IMR-90 (cell line): ENCODE measurements around the gene NDUFS3. TPM values are rescaled to one million over a fixed set of nuclear protein-coding genes. Genes with fewer than 3 reads are reported as not detected.

ENCODE experiments used
- ATAC-seq: fragments of 200-7000 bp; cut with Tn5 transposase; 2 replicates; pipeline ENCODE4 v1.9.1; 2020; ENCODE audit warnings: low read depth, mild to moderate bottlenecking, moderate library complexity
- BruUV-seq: library from RNA; stranded (reverse); fragments of 400-500 nt; replicated peaks from 2 replicates; lab custom pipeline; 2021; lab: Mats Ljungman, UMichigan
- CTCF ChIA-PET: fragments of 300-600 bp; formaldehyde crosslinking; extraction: SDS; loops from one replicate; lab custom pipeline; 2021; ENCODE audit warnings: antibody characterized with exemption; lab: Yijun Ruan, JAX
- POLR2A ChIA-PET: fragments of 300-600 bp; sonication (Branson Sonifier 250); formaldehyde crosslinking; loops from one replicate; lab custom pipeline; 2022; ENCODE audit warnings: antibody characterized with exemption; ENCODE audit not compliant: unreplicated experiment; lab: Charles Lee
- DNase-seq: peaks from one replicate; pipeline ENCODE4 v3.0.0; 2013
- H2AFZ ChIP-seq: replicated peaks from 2 replicates; pipeline ENCODE3; 2013; ENCODE audit warnings: low read length, mild to moderate bottlenecking; ENCODE audit not compliant: poor library complexity
- H2AK5ac ChIP-seq: 2 replicates; pipeline ENCODE4 v1.6.1; 2013; ENCODE audit warnings: low read depth, low read length, inconsistent platforms
- H2AK9ac ChIP-seq: replicated peaks from 2 replicates; pipeline ENCODE3; 2013; ENCODE audit warnings: mild to moderate bottlenecking, low read depth, low read length, moderate library complexity; ENCODE audit not compliant: poor library complexity
- H2BK120ac ChIP-seq: 2 replicates; pipeline ENCODE4 v1.6.1; 2013; ENCODE audit warnings: low read depth, low read length, inconsistent platforms
- H2BK15ac ChIP-seq: 3 replicates; pipeline ENCODE4 v1.6.1; 2013; ENCODE audit warnings: low read depth, low read length, inconsistent platforms
- H2BK20ac ChIP-seq: 2 replicates; pipeline ENCODE4 v1.6.1; 2013; ENCODE audit warnings: low read depth, mild to moderate bottlenecking, inconsistent platforms, low read length, moderate library complexity
- H2BK5ac ChIP-seq: 2 replicates; pipeline ENCODE4 v1.6.1; 2013; ENCODE audit warnings: mild to moderate bottlenecking, low read depth, low read length, inconsistent platforms; ENCODE audit not compliant: poor library complexity, severe bottlenecking
- H3K14ac ChIP-seq: replicated peaks from 2 replicates; pipeline ENCODE4 v1.6.1; 2013; ENCODE audit warnings: low read depth, low read length, inconsistent platforms
- H3K18ac ChIP-seq: 2 replicates; pipeline ENCODE4 v1.6.1; 2013; ENCODE audit warnings: low read depth, low read length, control low read depth
- H3K23ac ChIP-seq: 2 replicates; pipeline ENCODE4 v1.6.1; 2013; ENCODE audit warnings: low read depth, low read length, inconsistent platforms
- H3K27ac ChIP-seq: 2 replicates; pipeline ENCODE4 v1.5.1; 2013; ENCODE audit warnings: mild to moderate bottlenecking, control low read depth, low read length; ENCODE audit not compliant: insufficient read depth
- H3K27me3 ChIP-seq: 2 replicates; pipeline ENCODE4 v1.6.1; 2013; ENCODE audit warnings: low read length; ENCODE audit not compliant: control insufficient read depth, insufficient read depth
- H3K36me3 ChIP-seq: 2 replicates; pipeline ENCODE4 v1.6.1; 2013; ENCODE audit warnings: low read length, mixed read lengths; ENCODE audit not compliant: control insufficient read depth, insufficient read depth
- H3K4ac ChIP-seq: 2 replicates; pipeline ENCODE4 v1.6.1; 2013; ENCODE audit warnings: low read depth, low read length, inconsistent platforms
- H3K4me1 ChIP-seq: 2 replicates; pipeline ENCODE4 v1.6.1; 2013; ENCODE audit warnings: low read length, mixed read lengths; ENCODE audit not compliant: control insufficient read depth, insufficient read depth
- H3K4me2 ChIP-seq: 2 replicates; pipeline ENCODE4 v1.6.1; 2013; ENCODE audit warnings: low read depth, mild to moderate bottlenecking, control low read depth, low read length, moderate library complexity
- H3K4me3 ChIP-seq: 2 replicates; pipeline ENCODE4 v1.5.1; 2013; ENCODE audit warnings: low read depth, mild to moderate bottlenecking, control low read depth, low read length, moderate library complexity; ENCODE audit not compliant: insufficient read depth
- H3K56ac ChIP-seq: 2 replicates; pipeline ENCODE4 v1.6.1; 2013; ENCODE audit warnings: low read length, inconsistent platforms; ENCODE audit not compliant: insufficient read depth; ENCODE audit errors: extremely low read depth
- H3K79me1 ChIP-seq, 2 experiments: 2 replicates each; pipeline ENCODE4 v1.6.1; 2013; ENCODE audit warnings: low read length in 2 of 2, inconsistent platforms in 1 of 2, low read depth in 1 of 2
- H3K9ac ChIP-seq: 2 replicates; pipeline ENCODE4 v1.6.1; 2013; ENCODE audit warnings: low read depth, low read length, control low read depth
- H3K9me1 ChIP-seq: 2 replicates; pipeline ENCODE4 v1.6.1; 2013; ENCODE audit warnings: low read length, inconsistent platforms; ENCODE audit not compliant: insufficient read depth
- H3K9me3 ChIP-seq: 2 replicates; pipeline ENCODE4 v1.6.1; 2013; ENCODE audit warnings: low read length; ENCODE audit not compliant: control insufficient read depth, insufficient read depth
- H4K20me1 ChIP-seq: 2 replicates; pipeline ENCODE4 v1.6.1; 2013; ENCODE audit warnings: low read length, inconsistent platforms; ENCODE audit not compliant: insufficient read depth
- H4K5ac ChIP-seq: 2 replicates; pipeline ENCODE4 v1.6.1; 2013; ENCODE audit warnings: mild to moderate bottlenecking, low read depth, low read length, control low read depth
- H4K8ac ChIP-seq, 2 experiments: 2 replicates each; pipeline ENCODE4 v1.6.1; 2013; ENCODE audit warnings: low read depth in 2 of 2, low read length in 2 of 2, control low read depth in 1 of 2, inconsistent platforms in 1 of 2
- H4K91ac ChIP-seq: 2 replicates; pipeline ENCODE4 v1.6.1; 2013; ENCODE audit warnings: low read depth, low read length, inconsistent platforms; ENCODE audit not compliant: insufficient read depth
- BHLHE40 ChIP-seq: fragments of 150-350 bp; IDR thresholded peaks from 2 replicates; pipeline ENCODE4 v1.6.1; 2016; ENCODE audit warnings: mild to moderate bottlenecking, low read depth, low read length
- CHD1 ChIP-seq: IDR thresholded peaks from 2 replicates; pipeline ENCODE4 v1.6.1; 2012; ENCODE audit warnings: low read depth, low read length, improper control_type of control experiment
- FOS ChIP-seq: fragments of 150-350 bp; IDR thresholded peaks from 2 replicates; pipeline ENCODE4 v1.6.1; 2016; ENCODE audit warnings: low read depth, low read length
- MAZ ChIP-seq: IDR thresholded peaks from 2 replicates; pipeline ENCODE4 v1.6.1; 2012; ENCODE audit warnings: low read depth, mild to moderate bottlenecking, low read length, improper control_type of control experiment, moderate library complexity, borderline replicate concordance
- MXI1 ChIP-seq: IDR thresholded peaks from 2 replicates; pipeline ENCODE4 v1.6.1; 2012; ENCODE audit warnings: low read depth, mild to moderate bottlenecking, low read length, moderate library complexity, borderline replicate concordance
- POLR2A ChIP-seq: IDR thresholded peaks from 2 replicates; pipeline ENCODE4 v1.6.1; 2012; ENCODE audit warnings: mild to moderate bottlenecking, low read depth, low read length
- RAD21 ChIP-seq: IDR thresholded peaks from 2 replicates; pipeline ENCODE4 v1.6.1; 2012; ENCODE audit warnings: low read length, improper control_type of control experiment
- RCOR1 ChIP-seq: IDR thresholded peaks from 2 replicates; pipeline ENCODE4 v1.6.1; 2012; ENCODE audit warnings: mild to moderate bottlenecking, low read length, improper control_type of control experiment; ENCODE audit not compliant: insufficient replicate concordance
- SMC3 ChIP-seq: fragments of 150-350 bp; IDR thresholded peaks from 2 replicates; pipeline ENCODE4 v1.6.1; 2016; ENCODE audit warnings: low read depth, mild to moderate bottlenecking, antibody characterized with exemption, low read length, moderate library complexity
- WGBS, 2 experiments: methylation state at CpG; one replicate each; pipeline versions ENCODE4 v1.1.5 to v1.1.7; 2013; ENCODE audit warnings: missing lambda C conversion rate in 2 of 2; ENCODE audit not compliant: insufficient read length in 1 of 2; ENCODE audit errors: extremely low coverage in 2 of 2; 5-methylcytosine and 5-hydroxymethylcytosine counted together
- dilution Hi-C: fragments of 300-500 bp; cut with HindIII; formaldehyde crosslinking; loops from one replicate; pipeline ENCODE4 v1.14.3; 2018; ENCODE audit warnings: low sequenced_read_pairs; ENCODE audit not compliant: unreplicated experiment
- in situ Hi-C: fragments of 300-500 bp; cut with MboI; formaldehyde crosslinking; loops from 3 replicates; pipeline ENCODE4 v1.14.3; 2019; ENCODE audit warnings: low sequenced_read_pairs, inconsistent platforms, mixed read lengths
- intact Hi-C: fragments of 100-400 bp; cut with micrococcal nuclease; formaldehyde crosslinking; loops from 2 replicates; pipeline ENCODE4 v1.10.0; 2022
- polyA plus RNA-seq, 3 experiments: library from polyadenylated mRNA; depleted of rRNA; stranded (reverse); fragments of >200 nt; gene quantifications; 2 replicates each; pipeline ENCODE4 v1.2.3, GENCODE V29; 2012; ENCODE audit warnings: low replicate concordance in 1 of 3
- total RNA-seq: library from RNA; depleted of rRNA; stranded (reverse); fragments of >200 nt; gene quantifications from 2 replicates; pipeline ENCODE4 v1.2.3, GENCODE V29; 2012
- TF ChIP-seq, protein P1 (sequence below): conservative IDR thresholded peaks from 2 replicates; pipeline ENCODE4 v1.5.1; 2012; ENCODE audit warnings: mild to moderate bottlenecking, low read depth, low read length, improper control_type of control experiment

The NDUFS3 gene
- total and polyA plus RNA-seq, 2 of the 4 experiments (the other 2 are of a cell fraction): 77.1 to 108 TPM

DNA sequence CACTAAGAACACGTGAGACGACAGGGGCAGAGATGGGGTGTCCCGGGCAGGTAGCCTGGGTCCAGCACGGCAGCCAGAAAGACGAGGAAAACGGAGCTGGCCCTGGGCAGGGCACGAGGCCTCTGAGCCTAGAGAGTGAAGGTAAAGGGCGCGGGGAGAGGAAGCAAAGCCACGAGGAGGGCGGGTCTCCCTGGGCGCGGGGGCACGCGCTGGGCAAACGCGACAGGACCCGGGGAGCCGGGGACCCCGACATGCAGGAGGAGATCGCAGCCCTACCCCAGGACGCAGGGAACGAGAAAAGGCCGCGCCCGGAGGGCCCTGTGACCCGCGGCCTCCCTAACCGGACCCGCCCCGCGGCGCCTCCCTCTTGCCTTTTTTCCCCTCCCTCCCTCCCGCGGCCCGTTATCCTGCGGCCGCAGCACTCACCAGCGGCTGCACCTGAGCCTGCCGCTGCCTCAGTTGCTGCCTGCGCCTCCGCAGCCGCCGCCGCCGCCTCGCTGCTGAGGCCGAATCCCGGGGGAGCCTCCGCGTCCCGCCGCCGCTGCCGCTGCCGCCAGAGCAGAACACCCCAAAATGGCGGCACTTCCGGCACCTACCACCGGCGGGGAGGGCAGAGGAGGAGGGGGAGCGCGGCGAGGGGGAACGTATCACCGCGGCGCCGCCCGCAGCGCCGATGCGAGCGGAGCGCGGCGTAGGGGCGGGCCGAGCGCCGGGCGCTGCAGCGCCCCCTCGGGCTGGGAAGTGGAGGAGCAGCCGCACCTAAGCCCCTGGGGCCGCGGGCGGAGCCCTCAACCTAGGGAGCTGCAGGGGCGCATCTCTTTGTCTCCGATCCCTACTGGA, 26.1 kb upstream of the NDUFS3 start, which contains the start of gene CELF1:
Gene CELF1 (minus strand): TSS at position 567 of the 840 bp plus-strand sequence. CDS start 53,609 bp downstream, outside the sequence.
- H2BK20ac ChIP-seq: peak within 1 kb of the TSS; percentile 27; the same call in 1 of the 2 replicates
- no peaks in the 10 kb centered on the region for H3K9me3 ChIP-seq
- peak within 1 kb of the TSS; percentile 97 for H2AFZ ChIP-seq
- H2BK15ac ChIP-seq: no peak within 1 kb of the TSS
- ChIA-PET CTCF (interaction anchor here (0.6 to 1.9 kb wide), 5 partner anchors 9 to 66 kb away, joined by 3 to 5 read pairs (median 4); partner anchors contain the start of gene PTPMT1), POLR2A (interaction anchor here (0.5 to 1.0 kb wide), 3 partner anchors 12 to 54 kb away, joined by 3 to 5 read pairs (median 3); no protein-coding TSS in a partner anchor)
- H4K20me1 ChIP-seq: peaks cover 46% of the 10 kb centered on the region
- peak within 1 kb of the TSS; percentile 93 for H3K27ac ChIP-seq
- H3K4me1 ChIP-seq: peaks cover 3% of the 10 kb centered on the region
- H3K27me3 ChIP-seq: no peaks in the 10 kb centered on the region
- peaks cover 0 to 44% of the 10 kb centered on the region in 2 experiments; a peak in 2 of 4 replicates for H3K79me1 ChIP-seq
- intact Hi-C loops: loop anchor here (1.0 kb wide), 1 partner anchor 55 kb away; no protein-coding TSS in a partner anchor
- WGBS, 2 experiments: 0% methylated on average over 37 of the region's 89 CpGs; no CpG with 5 or more reads in 1 of the 2 experiments
- BruUV-seq: no TSS peak
- peak; percentile 43; the same call in 1 of the 2 replicates for TF ChIP-seq POLR2A
- TF ChIP-seq CHD1: no peak
- TF ChIP-seq FOS: no peak
- TF ChIP-seq SMC3: peak; percentile 56
- TF ChIP-seq MAZ: peak; percentile 100
- TF ChIP-seq MXI1: no peak
- TF ChIP-seq RCOR1: no peak
- peak; percentile 72 for TF ChIP-seq RAD21
- TF ChIP-seq, protein P1, sequence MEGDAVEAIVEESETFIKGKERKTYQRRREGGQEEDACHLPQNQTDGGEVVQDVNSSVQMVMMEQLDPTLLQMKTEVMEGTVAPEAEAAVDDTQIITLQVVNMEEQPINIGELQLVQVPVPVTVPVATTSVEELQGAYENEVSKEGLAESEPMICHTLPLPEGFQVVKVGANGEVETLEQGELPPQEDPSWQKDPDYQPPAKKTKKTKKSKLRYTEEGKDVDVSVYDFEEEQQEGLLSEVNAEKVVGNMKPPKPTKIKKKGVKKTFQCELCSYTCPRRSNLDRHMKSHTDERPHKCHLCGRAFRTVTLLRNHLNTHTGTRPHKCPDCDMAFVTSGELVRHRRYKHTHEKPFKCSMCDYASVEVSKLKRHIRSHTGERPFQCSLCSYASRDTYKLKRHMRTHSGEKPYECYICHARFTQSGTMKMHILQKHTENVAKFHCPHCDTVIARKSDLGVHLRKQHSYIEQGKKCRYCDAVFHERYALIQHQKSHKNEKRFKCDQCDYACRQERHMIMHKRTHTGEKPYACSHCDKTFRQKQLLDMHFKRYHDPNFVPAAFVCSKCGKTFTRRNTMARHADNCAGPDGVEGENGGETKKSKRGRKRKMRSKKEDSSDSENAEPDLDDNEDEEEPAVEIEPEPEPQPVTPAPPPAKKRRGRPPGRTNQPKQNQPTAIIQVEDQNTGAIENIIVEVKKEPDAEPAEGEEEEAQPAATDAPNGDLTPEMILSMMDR: peak; percentile 96
- TF ChIP-seq BHLHE40: peak; percentile 41; the same call in 1 of the 2 replicates
- H3K36me3 ChIP-seq: no peaks in the 10 kb centered on the region
- ATAC-seq: peak; percentile 98
- H2AK5ac ChIP-seq: peak within 1 kb of the TSS; percentile 92
- peak within 1 kb of the TSS; percentile 99 for H3K4me3 ChIP-seq
- in situ Hi-C loops: no loop called here
- H3K14ac ChIP-seq: peak within 1 kb of the TSS; percentile 92
- peak within 1 kb of the TSS; percentile 76 for H4K91ac ChIP-seq
- dilution Hi-C loops: no loop called here
- H3K56ac ChIP-seq: peak within 1 kb of the TSS; percentile 81
- H3K4me2 ChIP-seq: peak within 1 kb of the TSS; percentile 100
- H2AK9ac ChIP-seq: peak within 1 kb of the TSS; percentile 97
- H3K23ac ChIP-seq: peak within 1 kb of the TSS; percentile 93
- peak within 1 kb of the TSS; percentile 97 for H3K9ac ChIP-seq
- DNase-seq: peak; percentile 83
- H3K9me1 ChIP-seq: peaks cover 6% of the 10 kb centered on the region
- peak within 1 kb of the TSS; percentile 54; the same call in 1 of the 2 replicates for H2BK120ac ChIP-seq
- peak within 1 kb of the TSS; percentile 89 for H4K5ac ChIP-seq
- peak within 1 kb of the TSS; percentile 86 for H2BK5ac ChIP-seq
- peak within 1 kb of the TSS; percentile 94 for H3K4ac ChIP-seq
- H3K18ac ChIP-seq: peak within 1 kb of the TSS; percentile 87
- peak within 1 kb of the TSS; percentile 58 to 89 for H4K8ac ChIP-seq
